HG03342 (cell line): ENCODE results near the gene TMEM255B.
"Not testable (repeated sequence)": the region's sequence is repeated elsewhere in the genome, so short reads cannot be mapped to it uniquely, and the experiment has no call there.

Experiments used
- ATAC-seq: cut with Tn5 transposase; IDR thresholded peaks from one replicate; pipeline ENCODE4 v1.9.1; 2021; ENCODE audit warnings: mild to moderate bottlenecking, moderate library complexity; ENCODE audit not compliant: unreplicated experiment

TMEM255B gene

DNA sequence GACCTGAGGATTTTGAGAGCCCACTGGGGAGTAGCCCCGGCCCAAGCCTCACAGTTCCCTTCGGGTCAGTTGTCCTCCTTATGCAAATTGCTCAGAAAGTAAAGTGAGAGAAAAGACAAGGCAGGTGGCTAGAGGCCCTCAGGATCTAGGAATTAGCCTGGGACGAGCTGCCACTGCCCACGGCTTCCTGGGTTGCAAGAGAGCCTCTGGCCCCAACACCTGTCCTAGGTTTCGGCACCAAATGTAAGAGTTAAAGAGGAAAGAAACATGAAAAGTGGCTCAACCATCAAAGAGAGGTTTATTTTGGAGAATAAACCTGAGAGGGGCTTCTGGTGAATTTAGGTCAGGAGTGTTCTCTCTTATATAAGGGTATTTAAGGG, 25.6 kb downstream of the TMEM255B start:
- no peak for ATAC-seq

DNA sequence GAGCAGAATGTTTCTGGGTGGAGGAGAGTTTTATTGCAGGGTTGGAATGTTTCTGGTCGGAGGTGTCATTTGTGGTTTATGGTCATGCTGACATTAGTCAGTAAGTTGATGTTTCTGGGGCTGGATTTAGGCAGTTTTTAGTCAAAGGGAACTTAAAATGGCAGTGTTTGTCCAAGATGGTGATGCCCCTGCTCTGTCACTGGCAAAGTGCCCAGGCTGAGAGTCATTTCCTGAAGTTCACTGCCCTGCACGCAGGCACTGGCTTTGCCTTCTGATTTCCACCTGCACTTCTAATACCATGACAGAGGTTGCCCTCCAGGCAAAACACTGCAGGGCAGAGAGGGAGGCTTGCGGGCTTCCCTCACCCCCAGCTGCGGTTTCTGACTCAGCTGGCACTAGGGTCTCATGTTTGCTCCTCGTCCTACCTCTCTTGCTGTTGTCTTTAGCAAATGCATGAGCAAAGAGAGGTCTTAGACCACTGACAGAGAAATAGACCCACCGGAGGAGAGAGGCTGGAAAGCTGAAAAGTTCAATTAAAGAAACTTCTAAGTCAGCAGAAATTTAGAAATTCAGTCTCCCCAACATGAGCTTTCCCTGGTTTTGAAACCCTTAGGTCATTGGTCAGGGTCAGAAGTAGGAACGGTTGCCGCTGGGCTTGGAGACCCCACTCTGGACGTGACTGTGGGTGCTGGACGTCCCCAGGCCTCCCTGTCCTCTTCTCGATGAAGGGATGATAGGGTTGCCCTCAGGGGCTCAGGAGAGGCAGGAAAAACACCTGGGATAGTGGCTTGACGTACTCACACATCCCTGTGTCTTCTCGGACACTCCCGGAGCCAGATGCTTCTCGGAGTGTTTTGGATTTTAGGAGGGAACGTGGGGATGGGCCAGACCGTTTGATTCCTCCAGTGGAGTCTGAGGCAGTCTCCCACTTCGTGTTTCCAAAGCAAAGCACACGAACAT, 26.3 kb downstream of the TMEM255B start:
- no peak for ATAC-seq

GRCh38 chr13:113786262-113786841, 27.3 kb downstream of the TMEM255B start:
- no peak for ATAC-seq

DNA sequence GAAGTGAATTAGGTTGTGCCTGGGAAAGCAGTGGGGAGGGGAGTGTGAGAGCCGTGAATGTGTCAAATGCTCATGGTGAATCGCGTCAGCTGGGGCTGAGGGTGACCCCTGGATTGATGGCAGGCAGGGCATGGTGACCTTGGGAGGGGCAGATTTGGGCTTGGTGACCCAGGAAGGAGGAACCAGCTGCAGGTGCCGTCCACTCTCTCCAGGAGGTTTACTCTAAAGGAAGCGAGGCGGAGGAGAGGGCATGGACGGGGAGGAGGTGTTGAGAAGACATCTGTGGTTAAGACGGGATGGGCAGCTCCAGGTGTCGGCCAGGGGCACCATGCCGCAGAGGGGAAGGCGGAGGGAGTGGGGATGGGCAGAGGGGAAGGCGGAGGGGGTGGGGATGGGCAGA, 28.7 kb downstream of the TMEM255B start:
- no peak for ATAC-seq

DNA sequence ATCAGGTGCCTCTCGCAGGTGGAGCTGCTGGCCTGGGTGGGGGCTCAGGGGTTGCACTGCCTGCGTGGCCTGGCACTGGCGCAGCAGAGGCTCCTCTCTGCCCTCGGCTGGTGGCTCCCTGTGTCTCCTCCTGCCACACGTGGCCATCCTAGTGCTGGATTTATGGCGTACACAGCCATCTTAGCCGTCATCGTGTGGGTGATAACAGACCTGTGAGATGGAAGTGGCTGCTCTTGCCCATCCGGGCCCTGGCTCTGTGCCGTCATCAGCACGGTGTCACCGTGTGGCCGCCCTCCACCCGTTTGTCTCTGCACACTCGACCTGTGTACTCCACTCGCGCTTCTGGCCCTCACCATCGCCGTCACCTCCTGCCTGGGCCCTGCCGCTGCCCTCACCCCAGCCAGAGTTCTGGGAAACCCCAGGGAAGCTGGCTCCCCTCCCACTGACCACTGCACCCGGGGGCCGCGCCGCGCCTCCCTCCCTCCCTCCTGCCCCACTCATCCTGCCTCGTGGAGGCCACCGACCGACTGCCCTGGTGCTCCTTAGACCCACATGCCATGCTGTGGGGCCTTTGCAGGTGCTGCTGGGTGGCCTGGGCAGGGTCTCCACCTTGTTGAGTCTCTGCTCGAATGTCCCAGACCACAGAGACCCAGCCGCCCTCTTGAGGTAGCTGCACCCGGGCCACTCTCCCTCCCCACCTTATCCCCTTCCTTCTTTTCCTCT, 29.5 kb downstream of the TMEM255B start:
- no peak for ATAC-seq

GRCh38 chr13:113789167-113789566, 30.1 kb downstream of the TMEM255B start:
- ATAC-seq: no peak

DNA sequence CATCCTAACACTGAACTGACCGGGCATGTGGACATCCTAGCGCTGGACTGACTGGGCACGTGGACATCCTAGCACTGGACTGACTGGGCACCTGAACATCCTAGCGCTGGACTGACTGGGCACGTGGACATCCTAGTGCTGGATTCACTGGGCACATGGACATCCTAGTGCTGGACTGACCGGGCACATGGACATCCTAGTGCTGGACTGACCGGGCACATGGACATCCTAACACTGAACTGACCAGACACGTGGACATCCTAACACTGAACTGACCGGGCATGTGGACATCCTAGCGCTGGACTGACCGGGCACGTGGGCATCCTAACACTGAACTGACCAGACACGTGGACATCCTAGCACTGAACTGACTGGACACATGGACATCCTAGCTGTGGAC, 30.9 kb downstream of the TMEM255B start:
- not testable (repeated sequence) for ATAC-seq

DNA sequence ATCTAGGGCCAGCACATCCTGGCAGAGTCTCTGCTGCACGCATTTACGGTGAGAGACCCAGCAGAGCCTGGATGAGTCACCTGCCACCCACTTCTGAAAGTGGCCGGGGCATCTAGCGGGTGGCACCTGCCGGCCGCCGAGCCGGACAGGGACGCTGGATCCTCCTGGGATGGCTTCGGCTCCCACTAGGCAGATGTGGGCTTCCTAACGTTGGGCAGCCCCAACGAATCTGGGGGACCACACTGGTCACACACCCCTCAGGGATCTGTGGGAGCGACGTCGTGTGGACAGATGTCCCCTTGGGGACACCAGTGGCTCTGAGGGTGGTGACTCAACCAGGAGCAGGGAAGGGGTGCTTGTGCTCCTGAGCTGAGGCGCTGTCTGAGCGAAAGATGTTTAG, 32.2 kb downstream of the TMEM255B start:
- no peak for ATAC-seq

DNA sequence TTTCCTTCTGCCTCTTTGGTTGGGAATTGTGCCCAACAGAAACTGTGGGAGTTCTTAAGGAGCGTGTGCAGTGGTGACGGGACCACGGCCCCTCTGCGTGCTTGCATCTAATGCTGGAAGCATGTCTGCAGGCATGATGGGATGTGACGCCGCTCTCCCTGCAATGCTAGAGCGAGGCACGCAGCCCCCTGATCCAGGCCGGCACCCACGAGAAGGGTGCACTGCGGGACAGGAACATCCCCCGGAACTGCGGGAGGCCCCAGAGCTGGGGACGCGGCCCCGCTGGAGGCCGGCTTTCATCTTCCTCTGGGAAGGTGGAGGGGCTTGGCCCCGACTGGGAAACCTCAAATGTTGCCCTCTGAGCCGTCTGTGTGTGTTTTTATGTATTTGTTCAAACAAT, 32.7 kb downstream of the TMEM255B start:
- ATAC-seq: no peak

DNA sequence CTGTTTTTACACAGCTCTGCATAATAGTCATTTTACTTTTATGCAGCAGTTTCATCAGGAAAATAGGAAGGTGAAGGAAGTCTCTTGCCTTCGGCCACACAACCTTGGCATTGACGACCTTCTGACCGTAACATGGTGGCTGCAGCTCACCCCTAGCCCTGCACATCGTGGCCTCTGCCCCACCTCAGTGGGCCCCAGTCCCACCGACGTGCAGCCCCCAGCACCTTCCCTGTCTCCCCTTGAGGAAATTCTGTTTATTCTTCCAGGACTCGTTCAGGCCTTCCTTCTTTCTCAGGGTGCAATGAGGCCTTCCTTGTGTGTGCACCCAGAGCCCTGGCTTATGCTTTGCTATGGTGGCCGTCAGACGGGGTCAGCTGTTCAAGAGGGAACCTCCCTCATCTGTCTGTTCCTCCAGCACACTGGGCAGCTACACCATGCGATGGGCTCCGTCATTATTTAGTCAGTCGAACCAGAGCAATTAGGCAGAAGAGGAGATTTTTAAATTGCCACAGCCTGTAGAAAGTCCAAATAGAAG, 33.3 kb downstream of the TMEM255B start:
- ATAC-seq: no peak

GRCh38 chr13:113792886-113793717, 34.1 kb downstream of the TMEM255B start:
- ATAC-seq: no peak

- no peak for ATAC-seq
Measured at GRCh38 chr13:113793718-113794085, 34.7 kb downstream of the TMEM255B start.

GRCh38 chr13:113794086-113794485, 35.1 kb downstream of the TMEM255B start:
- ATAC-seq: no peak

DNA sequence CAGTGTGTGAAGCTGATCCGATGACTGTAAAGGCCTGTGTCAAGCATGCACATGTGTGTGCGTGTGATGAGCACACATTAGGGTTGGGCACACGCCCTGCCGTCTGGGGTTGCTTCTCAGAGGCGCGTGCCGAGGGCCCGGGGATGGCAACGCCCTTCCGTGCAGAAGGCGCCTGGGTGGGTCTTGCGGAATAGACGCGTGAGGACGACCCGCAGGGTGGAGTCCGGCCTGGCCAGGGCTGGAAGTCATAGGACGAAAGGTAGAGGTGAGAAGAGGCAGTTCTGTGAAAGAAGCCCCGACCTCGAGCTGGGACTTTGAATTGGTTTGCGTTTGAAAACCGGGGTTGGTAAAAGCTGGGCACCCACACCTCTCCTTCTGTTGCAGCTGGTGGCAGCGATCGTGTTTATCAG, 35.7 kb downstream of the TMEM255B start:
- ATAC-seq: no peak

GRCh38 chr13:113795362-113795761, 36.3 kb downstream of the TMEM255B start:
- not testable (repeated sequence) for ATAC-seq

- no peak for ATAC-seq
Measured at GRCh38 chr13:113796211-113796963, 37.4 kb downstream of the TMEM255B start.

GRCh38 chr13:113796964-113797676, 38.1 kb downstream of the TMEM255B start:
- no peak for ATAC-seq

DNA sequence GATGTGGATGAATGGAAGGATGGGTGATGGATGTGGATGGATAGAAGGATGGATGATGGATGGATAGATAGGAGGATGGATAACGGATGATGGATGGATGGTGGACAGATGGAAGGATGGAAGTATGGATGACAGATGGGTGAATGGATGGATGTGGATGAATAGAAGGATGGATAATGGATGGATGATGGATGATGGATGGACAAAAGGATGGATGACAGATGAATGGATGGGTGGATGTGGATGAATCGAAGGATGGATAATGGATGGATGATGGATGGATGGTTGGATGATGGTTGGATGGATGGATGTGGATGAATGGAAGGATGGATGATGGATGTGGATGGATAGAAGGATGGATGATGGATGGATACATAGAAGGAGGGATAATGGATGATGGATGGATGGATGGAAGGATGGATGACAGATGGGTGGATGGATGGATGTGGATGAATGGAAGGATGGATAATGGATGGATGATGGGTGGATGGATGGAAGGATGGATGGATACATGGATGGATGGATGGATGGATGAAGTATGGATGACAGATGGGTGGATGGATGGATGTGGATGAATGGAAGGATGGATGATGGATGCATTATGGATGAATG, 39.3 kb downstream of the TMEM255B start:
- no peak for ATAC-seq

- ATAC-seq: no peak
Measured at GRCh38 chr13:113800576-113800926, 41.5 kb downstream of the TMEM255B start.
